GM23338 (cell line): ENCODE measurements around the gene CACNA2D2. TPM values are rescaled to one million over a fixed set of nuclear protein-coding genes. Genes with fewer than 3 reads are reported as not detected.

Experiments
- ATAC-seq: fragments of 200-7000 bp; cut with Tn5 transposase; 3 replicates; pipeline ENCODE4 v1.9.1; 2020
- DNase-seq: peaks from one replicate; pipeline ENCODE4 v3.0.0-alpha.2; 2015; ENCODE audit warnings: low spot score
- H2AFZ ChIP-seq: fragments of 200-600 bp; sonication (generic); 2 replicates; pipeline ENCODE4 v1.8.0; 2016; ENCODE audit warnings: antibody characterized with exemption, mild to moderate bottlenecking, moderate library complexity
- H3F3A ChIP-seq: fragments of 200-600 bp; sonication (generic); replicated peaks from 2 replicates; pipeline ENCODE4 v1.8.0; 2017; ENCODE audit warnings: antibody characterized with exemption, mixed run types, low read depth
- H3K27ac ChIP-seq: fragments of 200-600 bp; sonication (generic); 2 replicates; pipeline ENCODE4 v1.6.1; 2016; ENCODE audit warnings: low read depth
- H3K27me3 ChIP-seq: fragments of 200-600 bp; sonication (generic); 2 replicates; pipeline ENCODE4 v1.8.0; 2016; ENCODE audit warnings: mild to moderate bottlenecking, mixed run types, moderate library complexity; ENCODE audit not compliant: insufficient read depth
- H3K36me3 ChIP-seq: fragments of 200-600 bp; sonication (generic); 2 replicates; pipeline ENCODE4 v1.8.0; 2016; ENCODE audit warnings: mild to moderate bottlenecking; ENCODE audit not compliant: insufficient read depth
- H3K4me1 ChIP-seq: fragments of 200-600 bp; sonication (generic); 2 replicates; pipeline ENCODE4 v1.8.0; 2016; ENCODE audit warnings: mild to moderate bottlenecking, moderate library complexity; ENCODE audit not compliant: insufficient read depth
- H3K4me2 ChIP-seq: fragments of 200-600 bp; sonication (generic); 2 replicates; pipeline ENCODE4 v1.7.1; 2017; ENCODE audit warnings: mixed run types
- H3K4me3 ChIP-seq: fragments of 200-600 bp; sonication (generic); 2 replicates; pipeline ENCODE4 v1.6.1; 2016; ENCODE audit warnings: mixed run types
- H3K79me2 ChIP-seq: fragments of 200-600 bp; sonication (generic); replicated peaks from 2 replicates; pipeline ENCODE4 v1.8.0; 2017; ENCODE audit warnings: mild to moderate bottlenecking; ENCODE audit not compliant: insufficient read depth
- H3K9me2 ChIP-seq: fragments of 200-600 bp; sonication (generic); 2 replicates; pipeline ENCODE4 v1.8.0; 2017; ENCODE audit not compliant: insufficient read depth
- H4K20me1 ChIP-seq: fragments of 200-600 bp; sonication (generic); replicated peaks from 2 replicates; pipeline ENCODE4 v1.8.0; 2017; ENCODE audit warnings: mild to moderate bottlenecking; ENCODE audit not compliant: insufficient read depth
- H3K27ac Mint-ChIP-seq: 2 replicates; pipeline ENCODE4 v1.8.0; 2020; ENCODE audit warnings: inconsistent platforms, mild to moderate bottlenecking, moderate library complexity, mixed read lengths
- H3K27me3 Mint-ChIP-seq: 3 replicates; pipeline ENCODE4 v1.8.0; 2022; ENCODE audit warnings: low read depth, mild to moderate bottlenecking, moderate library complexity, mixed read lengths, inconsistent platforms; ENCODE audit not compliant: insufficient read depth, poor library complexity
- H3K36me3 Mint-ChIP-seq: 3 replicates; pipeline ENCODE4 v1.8.0; 2021; ENCODE audit warnings: low read depth, mild to moderate bottlenecking, inconsistent platforms, moderate library complexity, mixed read lengths
- H3K4me1 Mint-ChIP-seq: 3 replicates; pipeline ENCODE4 v1.8.0; 2020; ENCODE audit warnings: mild to moderate bottlenecking, inconsistent platforms, mixed read lengths
- H3K4me3 Mint-ChIP-seq: 3 replicates; pipeline ENCODE4 v1.8.0; 2021; ENCODE audit warnings: moderate library complexity, mild to moderate bottlenecking, inconsistent platforms, mixed read lengths
- H3K9me3 Mint-ChIP-seq: 3 replicates; pipeline ENCODE4 v1.8.0; 2020; ENCODE audit warnings: moderate library complexity, mild to moderate bottlenecking, inconsistent platforms, mixed read lengths
- CREB1 ChIP-seq: fragments of 250-450 bp; sonication (Bioruptor Pico); IDR thresholded peaks from 2 replicates; pipeline ENCODE4 v1.5.0; 2020; ENCODE audit warnings: low read depth, mild to moderate bottlenecking, moderate library complexity
- EZH2 ChIP-seq: fragments of 200-600 bp; sonication (generic); IDR thresholded peaks from one replicate; pipeline ENCODE4 v1.8.0; 2017; ENCODE audit warnings: antibody characterized with exemption, mild to moderate bottlenecking, low read depth; ENCODE audit not compliant: unreplicated experiment
- NANOG ChIP-seq: IDR thresholded peaks from 2 replicates; pipeline ENCODE4 v1.6.1; 2016; ENCODE audit warnings: antibody characterized with exemption, borderline replicate concordance
- POLR2AphosphoS5 ChIP-seq: IDR thresholded peaks from 2 replicates; pipeline ENCODE4 v1.6.1; 2016; ENCODE audit warnings: antibody characterized with exemption, low read depth
- ZNF331 ChIP-seq: fragments of 250-450 bp; sonication (Bioruptor Pico); IDR thresholded peaks from 2 replicates; pipeline ENCODE4 v1.5.0; 2020; ENCODE audit warnings: low read depth, mild to moderate bottlenecking, moderate library complexity
- ZNF462 ChIP-seq: fragments of 250-450 bp; sonication (Bioruptor Pico); IDR thresholded peaks from 2 replicates; pipeline ENCODE4 v1.5.0; 2020; ENCODE audit warnings: mild to moderate bottlenecking, moderate library complexity
- polyA plus RNA-seq: library from polyadenylated mRNA; unstranded; fragments of >200 nt; fragmentation: Nextera tagmentation; extraction: Ambion mirVana; gene quantifications from 2 replicates; pipeline ENCODE4 v1.2.1, GENCODE V29; 2016
- total RNA-seq: library from RNA; depleted of rRNA; stranded (reverse); fragments of >200 nt; shearing (Covaris generic); gene quantifications from 2 replicates; pipeline ENCODE4 v1.2.3, GENCODE V29; 2014

The CACNA2D2 gene
- total and polyA plus RNA-seq, 2 experiments from 2014 or later = 4.7 to 11.4 TPM

- no peak for TF ChIP-seq ZNF462 (CRISPR knock-in tag)
- no peak for TF ChIP-seq NANOG
Measured at GRCh38 chr3:50525987-50526386, 22.6 kb upstream of the CACNA2D2 start (continued).

- no peaks in the 10 kb centered on the region for H3K36me3 Mint-ChIP-seq
- TF ChIP-seq CREB1 = no peak
- TF ChIP-seq NANOG = no peak
- no peak for TF ChIP-seq EZH2
- no peak for TF ChIP-seq POLR2AphosphoS5
- no peak for TF ChIP-seq ZNF331 (CRISPR knock-in tag)
- no peak for TF ChIP-seq ZNF462 (CRISPR knock-in tag)
Measured at GRCh38 chr3:50525191-50525910, 21.9 kb upstream of the CACNA2D2 start.

More at GRCh38 chr3:50525191-50525910, 21.9 kb upstream of the CACNA2D2 start:
- Histone ChIP-seq H4K20me1 (no peaks in the 10 kb centered on the region), H2AFZ (no peak overlapping the region), H3K27ac (no peak overlapping the region), H3K4me2 (no peak overlapping the region), H3K4me1 (peaks cover 34% of the 10 kb centered on the region), H3K79me2 (no peaks in the 10 kb centered on the region), H3F3A (no peaks in the 10 kb centered on the region), H3K36me3 (no peaks in the 10 kb centered on the region; the same call in 1 of the 2 replicates), H3K9me2 (no peaks in the 10 kb centered on the region), H3K4me3 (no peak overlapping the region), H3K27me3 (peaks cover 9% of the 10 kb centered on the region; the same call in 1 of the 2 replicates)
- no peak overlapping the region; the same call in 2 of the 3 replicates for H3K4me3 Mint-ChIP-seq
- peaks cover 59% of the 10 kb centered on the region for H3K4me1 Mint-ChIP-seq
- H3K27ac Mint-ChIP-seq = peak overlapping the region; percentile 54; the same call in 1 of the 2 replicates
- no peaks in the 10 kb centered on the region for H3K9me3 Mint-ChIP-seq
- DNase-seq (no peak), ATAC-seq (no peak)
- H3K27me3 Mint-ChIP-seq = peaks cover 24% of the 10 kb centered on the region
